A204.1 (cell line): ENCODE measurements around the gene ICAM2.

Source experiments
- FAIRE-seq: peaks from 2 replicates; lab custom pipeline; 2012; peaks lifted over from hg19 to GRCh38; lab: Jason Lieb, UNC

The ICAM2 gene

GRCh38 chr17:63973930-63974593 is 46.4 kb downstream of the ICAM2 start:
- no peak for FAIRE-seq

- FAIRE-seq, result no peak
These were observed 47.2 kb downstream of the ICAM2 start for GRCh38 chr17:63973247-63973646.

GRCh38 chr17:63972796-63973195 is 47.6 kb downstream of the ICAM2 start, which contains the start of gene SCN4A:
Gene SCN4A (minus strand): TSS chr17:63972918. CDS start chr17:63972841, 77 bp downstream.
- no peak for FAIRE-seq

- FAIRE-seq, result no peak
These were observed 51.2 kb downstream of the ICAM2 start for GRCh38 chr17:63969278-63969677.

- no peak for FAIRE-seq
These were observed 52.5 kb downstream of the ICAM2 start for GRCh38 chr17:63967953-63968352.

GRCh38 chr17:63966646-63967264 is 53.7 kb downstream of the ICAM2 start:
- FAIRE-seq, result no peak

GRCh38 chr17:63963123-63963522 is 57.3 kb downstream of the ICAM2 start:
- no peak for FAIRE-seq

GRCh38 chr17:63962298-63962744 is 58.1 kb downstream of the ICAM2 start:
- FAIRE-seq, result no peak

GRCh38 chr17:63961355-63962212 is 58.8 kb downstream of the ICAM2 start:
- no peak for FAIRE-seq

- no peak for FAIRE-seq
These were observed 60.0 kb downstream of the ICAM2 start for GRCh38 chr17:63960430-63960829.

- FAIRE-seq, result no peak
These were observed 60.4 kb downstream of the ICAM2 start for GRCh38 chr17:63960006-63960405.

- FAIRE-seq, result no peak
These were observed 64.0 kb downstream of the ICAM2 start for GRCh38 chr17:63956296-63956920.

GRCh38 chr17:63955791-63956190 is 64.6 kb downstream of the ICAM2 start:
- no peak for FAIRE-seq

- no peak for FAIRE-seq
These were observed 65.2 kb downstream of the ICAM2 start for GRCh38 chr17:63955232-63955631.

GRCh38 chr17:63954402-63955063 is 65.9 kb downstream of the ICAM2 start:
- no peak for FAIRE-seq
